Astrocyte (in vitro differentiated cells and primary cell): ENCODE data around the gene ADAP1. TPM values are rescaled to one million over a fixed set of nuclear protein-coding genes. Genes with fewer than 3 reads are reported as not detected.

Experiments used
- DNase-seq: peaks from one replicate; pipeline ENCODE4 v3.0.0-alpha.2; 2010; ENCODE audit warnings: low read depth
- FAIRE-seq: peaks from 2 replicates; lab custom pipeline; 2011; peaks lifted over from hg19 to GRCh38; lab: Jason Lieb, UNC
- H2AFZ ChIP-seq: 2 replicates; pipeline ENCODE4 v1.6.0; 2012; ENCODE audit warnings: low read depth, low read length, inconsistent platforms
- H3K27ac ChIP-seq: 2 replicates; pipeline ENCODE4 v1.5.1; 2011; ENCODE audit warnings: low read depth, low read length, inconsistent platforms
- H3K27me3 ChIP-seq: 2 replicates; pipeline ENCODE4 v1.6.0; 2011; ENCODE audit warnings: low read length, inconsistent platforms; ENCODE audit not compliant: insufficient read depth
- H3K36me3 ChIP-seq: 2 replicates; pipeline ENCODE4 v1.5.1; 2011; ENCODE audit warnings: low read length, inconsistent platforms; ENCODE audit not compliant: insufficient read depth
- H3K4me1 ChIP-seq: 2 replicates; pipeline ENCODE4 v1.5.1; 2011; ENCODE audit warnings: low read length, inconsistent platforms; ENCODE audit not compliant: insufficient read depth
- H3K4me2 ChIP-seq: 2 replicates; pipeline ENCODE4 v1.6.0; 2012; ENCODE audit warnings: low read length, inconsistent platforms
- H3K4me3 ChIP-seq: 2 replicates; pipeline ENCODE4 v1.5.1; 2011; ENCODE audit warnings: low read depth, mild to moderate bottlenecking, low read length, inconsistent platforms; ENCODE audit not compliant: insufficient read depth
- H3K79me2 ChIP-seq: 2 replicates; pipeline ENCODE4 v1.6.0; 2012; ENCODE audit warnings: mild to moderate bottlenecking, low read length, inconsistent platforms; ENCODE audit not compliant: insufficient read depth
- H3K9ac ChIP-seq: 2 replicates; pipeline ENCODE4 v1.6.0; 2012; ENCODE audit warnings: mild to moderate bottlenecking, low read length, inconsistent platforms
- H3K9me3 ChIP-seq: 2 replicates; pipeline ENCODE4 v1.5.1; 2012; ENCODE audit warnings: low read depth, mild to moderate bottlenecking, low read length, inconsistent platforms; ENCODE audit not compliant: insufficient read depth
- H4K20me1 ChIP-seq: 2 replicates; pipeline ENCODE4 v1.6.0; 2012; ENCODE audit warnings: low read length, inconsistent platforms; ENCODE audit not compliant: insufficient read depth
- H3K27ac Mint-ChIP-seq: one replicate; pipeline ENCODE4 v1.8.0; 2021; ENCODE audit warnings: mild to moderate bottlenecking, mixed read lengths; ENCODE audit not compliant: unreplicated experiment
- H3K27me3 Mint-ChIP-seq: one replicate; pipeline ENCODE4 v1.8.0; 2021; ENCODE audit warnings: low read depth, mixed read lengths; ENCODE audit not compliant: unreplicated experiment
- H3K36me3 Mint-ChIP-seq: one replicate; pipeline ENCODE4 v1.8.0; 2021; ENCODE audit warnings: low read depth, mixed read lengths; ENCODE audit not compliant: unreplicated experiment
- H3K4me1 Mint-ChIP-seq: one replicate; pipeline ENCODE4 v1.8.0; 2021; ENCODE audit warnings: low read depth, mixed read lengths; ENCODE audit not compliant: unreplicated experiment
- H3K4me3 Mint-ChIP-seq: one replicate; pipeline ENCODE4 v1.8.0; 2021; ENCODE audit warnings: mild to moderate bottlenecking, moderate library complexity, mixed read lengths; ENCODE audit not compliant: unreplicated experiment
- H3K9me3 Mint-ChIP-seq: one replicate; pipeline ENCODE4 v1.8.0; 2021; ENCODE audit warnings: mild to moderate bottlenecking, mixed read lengths; ENCODE audit not compliant: unreplicated experiment
- EZH2 ChIP-seq: IDR thresholded peaks from 2 replicates; pipeline ENCODE4 v1.6.1; 2012; ENCODE audit warnings: mild to moderate bottlenecking, low read length, inconsistent platforms; ENCODE audit not compliant: insufficient read depth
- total RNA-seq: library from RNA; stranded (reverse); gene quantifications from 2 replicates; pipeline ENCODE4 v1.2.1, GENCODE V29; 2021
- TF ChIP-seq, protein P1 (sequence below): IDR thresholded peaks from 2 replicates; pipeline ENCODE4 v1.5.1; 2011; ENCODE audit warnings: low read depth, mild to moderate bottlenecking, inconsistent platforms, low read length, moderate library complexity; ENCODE audit not compliant: insufficient read depth

ADAP1 gene
- total RNA-seq, 1 donor from 2014 or later, result 4.8 TPM

GRCh38 chr7:915291-916218 is 38.9 kb downstream of the ADAP1 start:
- H3K27me3 ChIP-seq, result peaks cover 4% of the 10 kb centered on the region
- H3K4me1 ChIP-seq, result peaks cover 3% of the 10 kb centered on the region
- Mint-ChIP-seq H3K9me3 (peaks cover 1% of the 10 kb centered on the region), H3K36me3 (no peaks in the 10 kb centered on the region), H3K4me1 (peaks cover 7% of the 10 kb centered on the region), H3K4me3 (no peak overlapping the region), H3K27ac (no peak overlapping the region), H3K27me3 (peaks cover 18% of the 10 kb centered on the region)
- H3K27ac ChIP-seq, result no peak overlapping the region
- TF ChIP-seq EZH2, result no peak
- TF ChIP-seq, protein P1, sequence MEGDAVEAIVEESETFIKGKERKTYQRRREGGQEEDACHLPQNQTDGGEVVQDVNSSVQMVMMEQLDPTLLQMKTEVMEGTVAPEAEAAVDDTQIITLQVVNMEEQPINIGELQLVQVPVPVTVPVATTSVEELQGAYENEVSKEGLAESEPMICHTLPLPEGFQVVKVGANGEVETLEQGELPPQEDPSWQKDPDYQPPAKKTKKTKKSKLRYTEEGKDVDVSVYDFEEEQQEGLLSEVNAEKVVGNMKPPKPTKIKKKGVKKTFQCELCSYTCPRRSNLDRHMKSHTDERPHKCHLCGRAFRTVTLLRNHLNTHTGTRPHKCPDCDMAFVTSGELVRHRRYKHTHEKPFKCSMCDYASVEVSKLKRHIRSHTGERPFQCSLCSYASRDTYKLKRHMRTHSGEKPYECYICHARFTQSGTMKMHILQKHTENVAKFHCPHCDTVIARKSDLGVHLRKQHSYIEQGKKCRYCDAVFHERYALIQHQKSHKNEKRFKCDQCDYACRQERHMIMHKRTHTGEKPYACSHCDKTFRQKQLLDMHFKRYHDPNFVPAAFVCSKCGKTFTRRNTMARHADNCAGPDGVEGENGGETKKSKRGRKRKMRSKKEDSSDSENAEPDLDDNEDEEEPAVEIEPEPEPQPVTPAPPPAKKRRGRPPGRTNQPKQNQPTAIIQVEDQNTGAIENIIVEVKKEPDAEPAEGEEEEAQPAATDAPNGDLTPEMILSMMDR, result no peak
- no peak overlapping the region for H3K4me2 ChIP-seq
- H3K9me3 ChIP-seq, result no peaks in the 10 kb centered on the region
- FAIRE-seq (no peak), DNase-seq (no peak)
- no peak overlapping the region for H3K9ac ChIP-seq
- no peaks in the 10 kb centered on the region for H3K79me2 ChIP-seq
- H3K36me3 ChIP-seq, result no peaks in the 10 kb centered on the region
- H4K20me1 ChIP-seq, result no peaks in the 10 kb centered on the region
- H3K4me3 ChIP-seq, result no peak overlapping the region
- no peak overlapping the region for H2AFZ ChIP-seq

DNA sequence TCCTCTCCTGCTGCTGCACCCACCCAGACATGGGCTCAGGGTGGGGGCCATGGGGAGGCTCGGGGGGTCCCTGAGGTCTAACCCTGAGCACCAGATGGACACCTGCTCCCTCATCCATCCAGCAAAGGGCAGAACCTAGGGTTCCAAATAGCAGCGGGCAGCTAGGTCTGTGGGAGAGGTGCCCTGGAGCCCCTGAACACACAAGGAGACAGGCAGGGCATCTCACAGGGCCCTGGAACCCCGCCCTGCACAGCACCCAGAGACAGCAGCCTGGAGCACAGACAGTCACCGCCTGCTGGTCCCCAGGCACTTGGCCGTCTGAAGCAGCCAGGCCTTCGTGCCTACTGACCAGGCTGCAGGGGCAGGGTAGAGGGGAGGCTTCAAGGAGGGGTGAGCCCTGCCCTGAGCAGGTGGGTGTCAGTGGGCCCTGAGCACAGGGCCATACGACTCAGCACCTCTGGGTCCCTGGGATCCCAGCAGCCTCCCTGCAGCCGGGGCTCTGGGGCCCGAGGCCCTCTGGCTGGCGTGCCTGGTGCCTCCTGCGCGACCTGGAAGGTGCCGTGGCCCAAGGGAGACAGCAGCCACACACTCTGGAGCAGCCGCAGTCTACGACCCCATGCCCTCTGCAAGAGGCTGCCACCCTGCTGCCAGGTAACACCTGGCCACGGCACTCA is 39.8 kb downstream of the ADAP1 start:
- H3K27me3 Mint-ChIP-seq, result peaks cover 22% of the 10 kb centered on the region
- peaks cover 4% of the 10 kb centered on the region for H3K27me3 ChIP-seq

More for the DNA sequence above, 39.8 kb downstream of the ADAP1 start:
- no peaks in the 10 kb centered on the region for H4K20me1 ChIP-seq
- H3K36me3 ChIP-seq, result no peaks in the 10 kb centered on the region
- DNase-seq, result no peak
- no peak overlapping the region for H3K4me3 Mint-ChIP-seq
- no peak overlapping the region for H3K4me2 ChIP-seq
- H3K9me3 ChIP-seq, result no peaks in the 10 kb centered on the region
- H3K36me3 Mint-ChIP-seq, result no peaks in the 10 kb centered on the region
- no peaks in the 10 kb centered on the region for H3K79me2 ChIP-seq
- FAIRE-seq, result no peak
- H3K4me1 Mint-ChIP-seq, result peaks cover 7% of the 10 kb centered on the region
- H3K9ac ChIP-seq, result no peak overlapping the region
- H3K4me3 ChIP-seq, result no peak overlapping the region
- peaks cover 3% of the 10 kb centered on the region for H3K4me1 ChIP-seq
- no peak overlapping the region for H3K27ac Mint-ChIP-seq
- H3K27ac ChIP-seq, result no peak overlapping the region
- H2AFZ ChIP-seq, result no peak overlapping the region
- peaks cover 1% of the 10 kb centered on the region for H3K9me3 Mint-ChIP-seq
- no peak for TF ChIP-seq EZH2
- TF ChIP-seq, protein P1, result no peak
